Esophagus squamous epithelium (tissue), 5 donors: Measurements from ENCODE around the gene PIM1. TPM values are rescaled to one million over a fixed set of nuclear protein-coding genes. Genes with fewer than 3 reads are reported as not detected.

Experiments used
- DNase-seq: peaks from one replicate; lab custom pipeline; 2025; lab: John Stamatoyannopoulos, UW
- H3K27ac ChIP-seq, 4 donors: fragments of 200-600 bp; sonication (generic); one replicate each; pipeline ENCODE4 v1.5.1; 2016 to 2019; ENCODE audit warnings: mild to moderate bottlenecking in 1 of 4
- H3K27me3 ChIP-seq, 4 donors: fragments of 200-600 bp; sonication (generic); 1 replicate in 3 of 4; 2 replicates in 1 of 4; pipeline versions ENCODE4 v1.5.1 to v1.6.0; 2017 to 2021; ENCODE audit warnings: antibody characterized with exemption in 1 of 4
- H3K36me3 ChIP-seq, 3 donors: fragments of 200-600 bp; sonication (generic); one replicate each; pipeline ENCODE4 v1.5.1; 2016 to 2019
- H3K4me1 ChIP-seq, 3 donors: fragments of 200-600 bp; sonication (generic); one replicate each; pipeline ENCODE4 v1.5.1; 2017 to 2019
- H3K4me3 ChIP-seq, 4 donors: fragments of 200-600 bp; sonication (generic); 1 replicate in 3 of 4; 2 replicates in 1 of 4; pipeline ENCODE4 v1.5.1; 2016 to 2019; ENCODE audit warnings: mild to moderate bottlenecking in 2 of 4, moderate library complexity in 1 of 4
- H3K9me3 ChIP-seq, 3 donors: fragments of 200-600 bp; sonication (generic); one replicate each; pipeline ENCODE4 v1.5.1; 2016 to 2019
- CTCF ChIP-seq, 6 experiments: fragments of 450-650 bp in 4 of 6; fragments of 200-600 bp in 2 of 6; sonication (generic) in 2 of 6; IDR thresholded peaks; one replicate each; pipeline ENCODE4 v1.5.1; 2016 to 2019; ENCODE audit warnings: antibody characterized with exemption in 6 of 6, mild to moderate bottlenecking in 4 of 6, moderate library complexity in 4 of 6
- POLR2A ChIP-seq, 4 donors: fragments of 450-650 bp; IDR thresholded peaks; one replicate each; pipeline ENCODE4 v1.6.1; 2017; ENCODE audit warnings: antibody characterized with exemption in 4 of 4, mild to moderate bottlenecking in 4 of 4, moderate library complexity in 3 of 4
- WGBS, 2 donors: methylation state at CpG; one replicate each; pipeline ENCODE4 v1.1.5; 2018; 5-methylcytosine and 5-hydroxymethylcytosine counted together
- intact Hi-C: fragments of 100-400 bp; cut with DNase I; formaldehyde crosslinking; loops from one replicate; pipeline ENCODE4 v1.15.0; 2022
- total RNA-seq, 4 donors: library from RNA; depleted of rRNA; stranded (reverse); fragments of >200 nt; gene quantifications; one replicate each; pipeline ENCODE4 v1.1.0, GENCODE V29; 2016
- donor health status: DM: yes; HTN: yes; CAD: no.

The PIM1 gene
- total RNA-seq, 4 donors from 2014 or later = 57.3 to 206 (median 96.6) TPM

GRCh38 chr6:37168163-37168758, 1.7 kb upstream of the PIM1 start:
- WGBS, 2 donors = 88 to 92% methylated on average over 5 of the region's 5 CpGs
- H3K4me3 ChIP-seq = peak overlapping the region in 2 of 4 donors; percentile 86

GRCh38 chr6:37168811-37169495, 999 bp upstream of the PIM1 start:
- TF ChIP-seq CTCF (IDR thresholded peaks at IDR 0.05) (no peak), POLR2A (IDR thresholded peaks at IDR 0.05) (no peak)
- Histone ChIP-seq H3K4me3 (peak overlapping the region; percentile 38 to 86 (median 78)), H3K27ac (peak overlapping the region; percentile 92 to 98 (median 96)), H3K36me3 (peaks cover 4 to 19% (median 17%) of the 10 kb centered on the region in 3 donors), H3K27me3 (no peaks in the 10 kb centered on the region), H3K4me1 (peaks cover 12 to 48% (median 21%) of the 10 kb centered on the region in 3 donors), H3K9me3 (no peaks in the 10 kb centered on the region)
- 6 to 17% methylated on average over 16 to 23 of the region's 29 CpGs for WGBS, 2 donors
- intact Hi-C loops = no loop called here
- DNase-seq = no peak

More at GRCh38 chr6:37168163-37168758, 1.7 kb upstream of the PIM1 start:
- peaks cover 0 to 12% (median 10%) of the 10 kb centered on the region in 3 donors for H3K36me3 ChIP-seq
- H3K27me3 ChIP-seq = no peaks in the 10 kb centered on the region
- H3K27ac ChIP-seq = peak overlapping the region; percentile 92 to 98 (median 96)
- no peak for DNase-seq
- H3K4me1 ChIP-seq = peaks cover 12 to 41% (median 16%) of the 10 kb centered on the region in 3 donors
- intact Hi-C loops = no loop called here
- TF ChIP-seq CTCF (IDR thresholded peaks at IDR 0.05) (no peak), POLR2A (IDR thresholded peaks at IDR 0.05) (no peak)
- no peaks in the 10 kb centered on the region for H3K9me3 ChIP-seq

GRCh38 chr6:37170273-37171200, 585 bp downstream of the PIM1 start:
- Histone ChIP-seq H3K36me3 (peaks cover 13 to 35% (median 25%) of the 10 kb centered on the region in 3 donors), H3K9me3 (no peaks in the 10 kb centered on the region), H3K4me1 (peaks cover 12 to 61% (median 23%) of the 10 kb centered on the region in 3 donors), H3K4me3 (peak overlapping the region; percentile 67 to 90 (median 86)), H3K27me3 (no peaks in the 10 kb centered on the region), H3K27ac (peak overlapping the region; percentile 95 to 98 (median 96))
- TF ChIP-seq CTCF (IDR thresholded peaks at IDR 0.05) (peak in 4 of 6 experiments; percentile 16 to 44 (median 30)), POLR2A (IDR thresholded peaks at IDR 0.05) (no peak)
- intact Hi-C loops = loop anchor here (2.0 to 10.0 kb wide), 2 partner anchors 114 to 146 kb away; no protein-coding TSS in a partner anchor
- 0% methylated on average over 28 of the region's 92 CpGs; no CpG with 5 or more reads in 1 of the 2 donors for WGBS, 2 donors
- DNase-seq = no peak

- Histone ChIP-seq H3K9me3 (no peaks in the 10 kb centered on the region), H3K27me3 (no peaks in the 10 kb centered on the region), H3K27ac (peak overlapping the region; percentile 95 to 98 (median 96)), H3K36me3 (peaks cover 13 to 40% (median 25%) of the 10 kb centered on the region in 3 donors), H3K4me3 (peak overlapping the region; percentile 67 to 90 (median 86)), H3K4me1 (peaks cover 12 to 70% (median 23%) of the 10 kb centered on the region in 3 donors)
- intact Hi-C loops = loop anchor here (2.0 to 10.0 kb wide), 2 partner anchors 115 to 147 kb away; no protein-coding TSS in a partner anchor
- WGBS, 2 donors = 1% methylated on average over 10 to 11 of the region's 45 CpGs
- TF ChIP-seq POLR2A (IDR thresholded peaks at IDR 0.05) (no peak), CTCF (IDR thresholded peaks at IDR 0.05) (no peak)
- no peak for DNase-seq
Measured at GRCh38 chr6:37171201-37171969, 1.4 kb downstream of the PIM1 start.
